Tibial nerve (tissue), 4 donors: ENCODE data around the gene BAG5. TPM values are rescaled to one million over a fixed set of nuclear protein-coding genes. Genes with fewer than 3 reads are reported as not detected.

Experiments
- DNase-seq, 2 donors: peaks; one replicate each; pipeline ENCODE4 v3.0.0-alpha.2; 2019; ENCODE audit warnings: low spot score in 2 of 2
- H3K27ac ChIP-seq, 4 donors: fragments of 200-600 bp; sonication (generic) in 3 of 4; one replicate each; pipeline ENCODE4 v1.5.1; 2017 to 2019; ENCODE audit warnings: mild to moderate bottlenecking in 1 of 4
- H3K27me3 ChIP-seq, 2 donors: fragments of 200-600 bp; sonication (generic) in 1 of 2; one replicate each; pipeline versions ENCODE4 v1.5.1 to v1.6.0; 2017 to 2019
- H3K36me3 ChIP-seq, 3 donors: fragments of 200-600 bp; sonication (generic); one replicate each; pipeline ENCODE4 v1.5.1; 2018 to 2019
- H3K4me1 ChIP-seq, 4 donors: fragments of 200-600 bp; sonication (generic) in 3 of 4; one replicate each; pipeline ENCODE4 v1.5.1; 2017 to 2019
- H3K4me3 ChIP-seq, 4 donors: fragments of 200-600 bp; sonication (generic) in 3 of 4; one replicate each; pipeline ENCODE4 v1.5.1; 2017 to 2019; ENCODE audit warnings: mild to moderate bottlenecking in 1 of 4, moderate library complexity in 1 of 4
- H3K9me3 ChIP-seq, 4 donors: fragments of 200-600 bp; sonication (generic) in 3 of 4; one replicate each; pipeline ENCODE4 v1.5.1; 2017 to 2019
- EP300 ChIP-seq, 2 donors: sonication (generic); formaldehyde crosslinking; IDR thresholded peaks; one replicate each; pipeline ENCODE4 v1.6.1; 2017; ENCODE audit warnings: antibody characterized with exemption in 2 of 2, mild to moderate bottlenecking in 1 of 2
- POLR2A ChIP-seq, 2 donors: fragments of 450-650 bp; IDR thresholded peaks; one replicate each; pipeline ENCODE4 v1.6.1; 2017; ENCODE audit warnings: antibody characterized with exemption in 2 of 2, mild to moderate bottlenecking in 2 of 2, moderate library complexity in 2 of 2
- WGBS, 2 donors: methylation state at CpG; one replicate each; pipeline ENCODE4 v1.1.5; 2018; 5-methylcytosine and 5-hydroxymethylcytosine counted together
- total RNA-seq, 4 donors: library from RNA; depleted of rRNA; stranded (reverse); fragments of >200 nt; gene quantifications; one replicate each; pipeline ENCODE4 v1.1.0, GENCODE V29; 2016
- TF ChIP-seq, protein P1 (sequence below), 5 experiments: fragments of 200-600 bp in 3 of 5; fragments of 450-650 bp in 2 of 5; sonication (generic) in 3 of 5; IDR thresholded peaks; one replicate each; pipeline ENCODE4 v1.5.1; 2016 to 2019; ENCODE audit warnings: antibody characterized with exemption in 5 of 5, mild to moderate bottlenecking in 3 of 5, moderate library complexity in 2 of 5

Gene BAG5
- total RNA-seq, 4 donors from 2014 or later: 26.1 to 36.5 (median 31.7) TPM

DNA sequence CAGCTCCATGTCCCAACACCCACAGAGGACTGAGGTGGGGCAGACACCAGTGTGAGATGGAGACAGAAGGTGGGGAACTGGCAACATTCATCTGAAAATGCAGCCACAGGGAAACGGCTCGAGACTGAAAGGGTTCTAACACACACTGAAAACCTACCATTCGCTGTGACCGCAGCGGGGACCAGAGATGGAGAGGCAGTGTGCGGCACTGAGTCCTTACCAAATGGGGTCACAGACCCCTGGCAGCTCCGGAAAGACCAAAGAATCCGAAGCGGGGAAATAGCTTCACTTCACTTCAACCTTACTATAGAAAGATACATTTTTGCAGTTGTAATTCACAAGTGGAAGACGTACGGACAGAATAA lies 9.6 kb downstream of the BAG5 start:
- no peak for TF ChIP-seq EP300 (IDR thresholded peaks at IDR 0.05)
- no peak for TF ChIP-seq POLR2A (IDR thresholded peaks at IDR 0.05)
- TF ChIP-seq, protein P1, sequence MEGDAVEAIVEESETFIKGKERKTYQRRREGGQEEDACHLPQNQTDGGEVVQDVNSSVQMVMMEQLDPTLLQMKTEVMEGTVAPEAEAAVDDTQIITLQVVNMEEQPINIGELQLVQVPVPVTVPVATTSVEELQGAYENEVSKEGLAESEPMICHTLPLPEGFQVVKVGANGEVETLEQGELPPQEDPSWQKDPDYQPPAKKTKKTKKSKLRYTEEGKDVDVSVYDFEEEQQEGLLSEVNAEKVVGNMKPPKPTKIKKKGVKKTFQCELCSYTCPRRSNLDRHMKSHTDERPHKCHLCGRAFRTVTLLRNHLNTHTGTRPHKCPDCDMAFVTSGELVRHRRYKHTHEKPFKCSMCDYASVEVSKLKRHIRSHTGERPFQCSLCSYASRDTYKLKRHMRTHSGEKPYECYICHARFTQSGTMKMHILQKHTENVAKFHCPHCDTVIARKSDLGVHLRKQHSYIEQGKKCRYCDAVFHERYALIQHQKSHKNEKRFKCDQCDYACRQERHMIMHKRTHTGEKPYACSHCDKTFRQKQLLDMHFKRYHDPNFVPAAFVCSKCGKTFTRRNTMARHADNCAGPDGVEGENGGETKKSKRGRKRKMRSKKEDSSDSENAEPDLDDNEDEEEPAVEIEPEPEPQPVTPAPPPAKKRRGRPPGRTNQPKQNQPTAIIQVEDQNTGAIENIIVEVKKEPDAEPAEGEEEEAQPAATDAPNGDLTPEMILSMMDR (IDR thresholded peaks at IDR 0.05): no peak
- Histone ChIP-seq H3K9me3 (no peaks in the 10 kb centered on the region), H3K4me3 (no peak overlapping the region), H3K4me1 (peaks cover 9 to 80% (median 49%) of the 10 kb centered on the region in 4 donors), H3K27ac (peak overlapping the region; percentile 80 to 91 (median 86)), H3K27me3 (no peaks in the 10 kb centered on the region), H3K36me3 (no peaks in the 10 kb centered on the region)
- 74 to 89% methylated on average over 11 of the region's 11 CpGs for WGBS, 2 donors
- DNase-seq: no peak

DNA sequence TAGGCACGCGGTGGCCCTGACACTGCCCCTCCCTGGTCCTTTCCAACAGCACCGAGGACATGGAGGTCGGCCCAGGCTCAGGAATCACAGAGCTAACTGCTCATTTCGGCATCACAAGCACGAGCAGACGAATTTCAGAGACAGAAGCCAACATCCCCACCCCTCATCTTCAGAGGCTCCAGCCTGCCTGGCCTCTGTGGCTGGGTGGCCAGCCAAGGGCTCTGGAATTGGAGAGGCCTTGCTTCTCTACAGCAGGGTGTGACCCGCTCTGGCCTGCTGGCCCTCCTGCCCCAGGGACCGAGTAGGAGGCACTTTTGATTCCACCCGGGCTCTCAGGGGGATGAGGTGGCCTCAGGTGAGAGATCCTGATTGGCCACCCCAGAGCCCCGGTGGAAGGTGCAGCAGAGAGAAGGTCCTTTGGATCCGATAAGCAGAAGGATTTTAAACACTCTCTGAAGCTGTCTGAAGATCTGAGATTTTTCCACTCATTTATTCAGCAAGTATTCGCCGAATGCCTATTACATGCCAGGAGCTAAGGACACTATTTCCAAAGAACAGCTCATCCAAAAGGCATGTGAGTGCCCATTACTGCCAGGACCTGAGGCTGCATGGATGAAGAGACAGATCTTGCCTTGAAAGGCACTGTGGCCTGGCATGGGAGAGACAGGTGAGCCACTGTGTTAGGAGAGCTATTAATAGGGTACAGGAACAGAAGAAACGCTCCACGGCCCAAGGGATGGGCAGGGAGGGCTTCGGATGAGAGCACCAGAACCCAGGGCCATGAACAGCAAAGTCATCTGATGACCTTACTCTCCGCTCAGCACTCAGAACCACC lies 10.2 kb downstream of the BAG5 start:
- Histone ChIP-seq H3K4me3 (peak overlapping the region in 1 of 4 donors; percentile 18), H3K36me3 (no peaks in the 10 kb centered on the region), H3K9me3 (no peaks in the 10 kb centered on the region), H3K27me3 (no peaks in the 10 kb centered on the region), H3K27ac (peak overlapping the region; percentile 80 to 91 (median 86)), H3K4me1 (peaks cover 9 to 78% (median 43%) of the 10 kb centered on the region in 4 donors)
- 75 to 76% methylated on average over 14 to 18 of the region's 18 CpGs for WGBS, 2 donors
- TF ChIP-seq, protein P1 (IDR thresholded peaks at IDR 0.05): no peak
- peak in 1 of 2 donors; percentile 14 for TF ChIP-seq EP300 (IDR thresholded peaks at IDR 0.05)
- no peak for DNase-seq

DNA sequence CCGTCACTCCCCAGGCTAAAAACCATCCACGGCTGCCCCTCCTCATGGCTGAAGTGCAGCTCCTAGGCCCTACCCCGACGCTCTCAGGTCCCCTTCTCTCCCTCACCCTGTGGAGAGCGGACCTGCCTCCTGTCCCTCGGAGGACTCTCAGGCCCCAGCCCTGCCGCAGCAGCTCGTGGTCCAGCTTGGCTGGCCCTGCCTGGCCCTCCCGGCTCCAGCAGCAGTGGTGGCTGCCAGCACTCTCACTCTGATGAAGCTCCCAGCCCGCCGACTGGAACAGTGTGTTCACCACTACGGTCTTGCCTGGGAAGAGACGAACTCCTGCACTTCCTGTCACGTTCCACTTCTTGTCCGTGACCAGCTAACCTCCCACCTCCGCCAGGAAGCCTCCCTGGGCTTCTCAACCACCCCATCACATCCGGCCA lies 11.1 kb downstream of the BAG5 start:
- H3K36me3 ChIP-seq: no peaks in the 10 kb centered on the region
- peak in 1 of 2 donors; percentile 24 for TF ChIP-seq POLR2A (IDR thresholded peaks at IDR 0.05)
- TF ChIP-seq, protein P1 (IDR thresholded peaks at IDR 0.05): no peak
- no peak for TF ChIP-seq EP300 (IDR thresholded peaks at IDR 0.05)
- WGBS, 2 donors: 53 to 68% methylated on average over 15 to 17 of the region's 17 CpGs
- H3K27me3 ChIP-seq: no peaks in the 10 kb centered on the region
- peak overlapping the region in 1 of 4 donors; percentile 18 for H3K4me3 ChIP-seq
- peak overlapping the region; percentile 80 to 91 (median 86) for H3K27ac ChIP-seq
- H3K4me1 ChIP-seq: peaks cover 9 to 78% (median 43%) of the 10 kb centered on the region in 4 donors
- no peak for DNase-seq
- no peaks in the 10 kb centered on the region for H3K9me3 ChIP-seq

DNA sequence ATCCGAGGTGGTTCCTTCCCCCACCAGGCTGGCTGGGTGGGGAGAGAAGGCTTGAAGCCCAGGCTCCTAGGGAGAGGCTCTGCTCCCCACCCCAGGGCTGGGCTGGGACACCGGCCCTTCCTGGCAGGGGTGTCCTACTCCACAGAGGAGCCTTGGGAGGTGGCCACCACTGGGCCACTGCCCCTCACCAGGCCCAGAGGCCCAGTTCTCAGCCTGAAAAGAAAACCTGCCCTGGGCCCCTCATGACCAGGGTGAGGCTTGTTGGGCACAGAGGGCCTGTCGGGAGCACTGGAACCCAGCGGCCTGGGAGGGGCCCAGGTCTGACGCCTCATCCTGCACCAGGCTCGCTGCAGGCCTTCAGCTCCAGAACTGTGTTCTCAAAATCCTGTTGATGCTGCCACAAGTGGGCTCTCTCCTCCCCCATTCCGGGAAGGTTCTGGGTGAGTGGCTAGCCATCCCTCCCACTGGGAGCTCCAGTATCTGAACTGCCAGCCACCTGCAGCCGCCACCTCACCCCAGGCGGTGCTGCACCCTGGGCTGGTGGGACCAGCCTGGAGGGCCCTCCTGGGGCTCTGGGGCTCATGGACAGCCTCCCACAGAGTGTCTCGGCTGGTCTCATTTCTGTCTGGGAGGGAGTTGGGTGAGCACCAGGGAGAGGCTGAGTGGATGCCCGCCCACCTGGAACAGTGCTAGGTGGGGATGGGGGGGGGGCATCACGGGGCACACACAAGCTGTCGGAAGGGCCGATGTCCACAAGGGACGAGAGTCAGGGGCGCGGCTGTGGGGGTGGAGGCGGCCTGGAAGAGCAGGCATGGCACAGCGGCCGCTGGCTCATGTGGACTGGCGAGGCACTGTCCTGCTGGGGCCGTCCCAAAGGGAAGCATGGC lies 11.8 kb downstream of the BAG5 start:
- H3K36me3 ChIP-seq: no peaks in the 10 kb centered on the region
- H3K9me3 ChIP-seq: no peaks in the 10 kb centered on the region
- 45 to 55% methylated on average over 8 to 15 of the region's 22 CpGs for WGBS, 2 donors
- peaks cover 9 to 80% (median 45%) of the 10 kb centered on the region in 4 donors for H3K4me1 ChIP-seq
- H3K27ac ChIP-seq: peak overlapping the region; percentile 80 to 91 (median 86)
- H3K4me3 ChIP-seq: peak overlapping the region in 1 of 4 donors; percentile 18
- TF ChIP-seq POLR2A (IDR thresholded peaks at IDR 0.05): no peak
- TF ChIP-seq EP300 (IDR thresholded peaks at IDR 0.05): no peak
- TF ChIP-seq, protein P1 (IDR thresholded peaks at IDR 0.05): no peak
- H3K27me3 ChIP-seq: no peaks in the 10 kb centered on the region
- DNase-seq: no peak
